ENCODE results near the gene SSR3.

SSR3 gene

DNA sequence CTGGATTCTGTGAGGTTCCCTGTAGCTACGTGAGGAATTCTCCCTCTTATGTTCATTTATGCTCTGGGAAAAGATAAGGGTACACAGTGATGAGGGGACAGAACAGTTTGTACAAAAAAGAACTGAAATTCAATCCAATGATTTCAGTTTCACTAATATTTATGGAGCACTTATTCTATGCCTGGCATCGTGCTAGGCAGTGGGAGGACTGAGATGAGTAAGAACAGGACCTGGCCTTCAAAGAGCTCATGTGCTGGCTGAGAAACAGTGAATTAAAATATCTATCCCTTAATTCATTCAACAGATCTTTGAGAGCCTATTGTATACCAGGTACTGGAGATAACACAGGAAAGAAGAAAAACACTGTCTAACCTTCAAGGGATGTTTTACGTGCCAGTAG, 22.2 kb downstream of the SSR3 start:
- H3K36me3 ChIP-seq (ENCODE audit: insufficient read depth, low read length): no peaks in the 10 kb centered on the region
- peak overlapping the region; percentile 67 for H3K27ac ChIP-seq (ENCODE audit: low read depth, low read length)
- H3K4me1 ChIP-seq (ENCODE audit: insufficient read depth, low read length): peaks cover 52% of the 10 kb centered on the region
- no peak overlapping the region for H3K4me3 ChIP-seq (ENCODE audit: low read depth in 1 of 2, low read length in 2 of 2)
- H3K27me3 ChIP-seq (ENCODE audit: control insufficient read depth in 1 of 2, insufficient read depth in 2 of 2, low read length in 2 of 2): no peaks in the 10 kb centered on the region
- H3K9me3 ChIP-seq (ENCODE audit: low read length): no peaks in the 10 kb centered on the region
- no peak overlapping the region for H3K9ac ChIP-seq (ENCODE audit: low read length)

DNA sequence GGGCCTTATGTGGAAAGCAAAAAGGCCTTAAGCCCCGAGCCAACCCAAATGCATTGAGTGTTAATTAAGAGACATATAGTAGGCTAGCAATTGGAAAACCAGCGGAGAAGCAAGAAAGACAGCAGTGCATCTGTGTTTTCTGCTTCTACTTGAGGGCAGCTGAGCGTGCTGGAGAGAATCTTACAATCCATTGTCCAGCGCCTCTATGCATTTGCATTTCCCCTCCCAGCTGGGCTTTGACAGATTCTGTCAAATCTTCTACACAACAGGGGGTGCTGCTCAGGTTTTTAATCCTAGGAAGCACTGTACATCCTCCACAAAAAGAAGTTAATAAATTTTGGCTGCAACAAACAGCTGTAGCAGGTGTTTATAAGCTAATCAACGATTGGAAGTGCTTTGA, 23.9 kb downstream of the SSR3 start:
- Histone ChIP-seq H3K4me1 (ENCODE audit: insufficient read depth, low read length) (peaks cover 41% of the 10 kb centered on the region), H3K27ac (ENCODE audit: low read depth, low read length) (no peak overlapping the region), H3K4me3 (ENCODE audit: low read depth in 1 of 2, low read length in 2 of 2) (no peak overlapping the region), H3K9ac (ENCODE audit: low read length) (no peak overlapping the region), H3K36me3 (ENCODE audit: insufficient read depth, low read length) (no peaks in the 10 kb centered on the region), H3K9me3 (ENCODE audit: low read length) (no peaks in the 10 kb centered on the region), H3K27me3 (ENCODE audit: control insufficient read depth in 1 of 2, insufficient read depth in 2 of 2, low read length in 2 of 2) (no peaks in the 10 kb centered on the region)

DNA sequence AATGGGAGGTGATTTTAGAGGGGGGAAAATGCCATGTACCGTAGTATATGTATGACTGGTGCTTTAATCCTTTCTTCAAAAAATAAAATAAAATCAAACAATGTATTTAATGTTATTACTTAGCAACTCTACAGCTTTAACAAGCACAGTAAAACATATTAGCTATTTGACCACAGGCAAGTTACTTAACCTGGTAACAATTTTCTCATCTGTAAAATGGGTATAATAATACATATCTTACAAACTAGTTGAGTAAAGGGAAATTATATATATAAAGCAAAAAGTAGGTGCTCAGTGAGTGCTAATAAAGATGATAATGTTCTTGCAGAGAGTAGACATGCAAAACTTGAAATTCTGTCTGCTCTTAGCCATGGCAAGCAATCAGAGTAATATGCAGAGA, 27.9 kb downstream of the SSR3 start:
- H3K4me1 ChIP-seq (ENCODE audit: insufficient read depth, low read length): peaks cover 2% of the 10 kb centered on the region
- H3K27me3 ChIP-seq (ENCODE audit: control insufficient read depth in 1 of 2, insufficient read depth in 2 of 2, low read length in 2 of 2): no peaks in the 10 kb centered on the region
- H3K27ac ChIP-seq (ENCODE audit: low read depth, low read length): no peak overlapping the region
- no peaks in the 10 kb centered on the region for H3K9me3 ChIP-seq (ENCODE audit: low read length)
- H3K4me3 ChIP-seq (ENCODE audit: low read depth in 1 of 2, low read length in 2 of 2): no peak overlapping the region
- no peak overlapping the region for H3K9ac ChIP-seq (ENCODE audit: low read length)
- H3K36me3 ChIP-seq (ENCODE audit: insufficient read depth, low read length): no peaks in the 10 kb centered on the region

DNA sequence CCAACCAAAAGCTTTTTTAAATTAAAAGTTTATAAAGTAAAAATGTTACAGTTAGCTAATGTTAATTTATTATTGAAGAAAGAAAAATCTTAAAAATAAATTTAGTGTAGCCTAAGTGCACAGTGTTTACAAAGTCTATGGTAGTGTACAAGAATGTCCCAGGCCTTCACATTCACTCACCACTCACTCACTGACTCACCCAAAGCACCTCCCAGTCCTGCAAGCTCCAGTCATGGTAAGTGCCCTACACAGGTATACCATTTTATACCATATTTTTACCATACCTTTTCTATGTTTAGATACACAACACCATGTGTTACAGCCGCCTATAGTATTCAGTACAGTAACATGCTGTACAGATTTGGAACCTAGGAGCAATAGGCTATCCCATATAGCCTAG, 29.1 kb downstream of the SSR3 start:
- Histone ChIP-seq H3K27me3 (ENCODE audit: control insufficient read depth in 1 of 2, insufficient read depth in 2 of 2, low read length in 2 of 2) (no peaks in the 10 kb centered on the region), H3K27ac (ENCODE audit: low read depth, low read length) (no peak overlapping the region), H3K9me3 (ENCODE audit: low read length) (no peaks in the 10 kb centered on the region), H3K4me1 (ENCODE audit: insufficient read depth, low read length) (no peaks in the 10 kb centered on the region), H3K9ac (ENCODE audit: low read length) (no peak overlapping the region), H3K4me3 (ENCODE audit: low read depth in 1 of 2, low read length in 2 of 2) (no peak overlapping the region), H3K36me3 (ENCODE audit: insufficient read depth, low read length) (no peaks in the 10 kb centered on the region)

DNA sequence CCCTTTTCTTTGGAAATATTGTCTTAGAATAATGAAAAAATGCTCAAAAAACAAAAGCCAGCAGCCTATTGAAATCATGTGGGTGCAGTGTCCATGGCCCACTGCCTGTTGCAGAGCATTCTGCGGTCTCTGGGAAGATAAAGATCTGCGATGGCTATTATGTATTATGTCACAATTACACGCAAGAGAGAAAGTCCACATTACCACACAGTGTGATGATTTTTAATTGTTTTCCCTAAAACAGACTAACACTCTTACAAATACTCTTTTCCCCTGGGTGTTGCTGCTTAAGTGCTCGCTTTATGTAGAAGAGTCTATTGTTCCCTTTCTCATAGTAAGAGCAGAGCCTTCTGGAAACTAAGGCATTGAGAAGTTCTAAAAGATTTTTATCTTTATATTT, 32.2 kb downstream of the SSR3 start:
- H3K9me3 ChIP-seq (ENCODE audit: low read length): no peaks in the 10 kb centered on the region
- peaks cover 6% of the 10 kb centered on the region for H3K4me1 ChIP-seq (ENCODE audit: insufficient read depth, low read length)
- H3K4me3 ChIP-seq (ENCODE audit: low read depth in 1 of 2, low read length in 2 of 2): no peak overlapping the region
- H3K27me3 ChIP-seq (ENCODE audit: control insufficient read depth in 1 of 2, insufficient read depth in 2 of 2, low read length in 2 of 2): no peaks in the 10 kb centered on the region
- no peak overlapping the region for H3K9ac ChIP-seq (ENCODE audit: low read length)
- H3K36me3 ChIP-seq (ENCODE audit: insufficient read depth, low read length): no peaks in the 10 kb centered on the region
- H3K27ac ChIP-seq (ENCODE audit: low read depth, low read length): no peak overlapping the region

DNA sequence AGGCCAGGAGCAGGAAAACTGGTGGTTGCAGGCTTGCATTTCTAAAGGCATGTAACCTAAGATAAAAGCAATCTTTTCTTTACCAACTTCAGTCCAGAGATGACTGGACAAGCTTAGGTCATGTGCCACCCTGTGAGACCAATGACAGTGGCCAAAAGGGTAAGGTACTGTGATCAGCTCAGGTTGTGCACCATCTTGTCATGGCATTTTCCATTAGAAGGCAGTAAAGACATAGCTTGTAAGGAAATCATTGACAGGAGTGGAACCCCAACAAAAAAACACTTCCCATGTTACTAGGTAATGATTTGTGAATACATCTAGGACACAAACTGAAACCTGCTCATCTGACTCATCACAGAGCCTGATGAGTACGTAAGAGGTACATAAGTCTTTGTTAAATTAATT, 35.2 kb downstream of the SSR3 start:
- Histone ChIP-seq H3K9ac (ENCODE audit: low read length) (no peak overlapping the region), H3K4me1 (ENCODE audit: insufficient read depth, low read length) (peaks cover 14% of the 10 kb centered on the region), H3K27me3 (ENCODE audit: control insufficient read depth in 1 of 2, insufficient read depth in 2 of 2, low read length in 2 of 2) (no peaks in the 10 kb centered on the region), H3K36me3 (ENCODE audit: insufficient read depth, low read length) (no peaks in the 10 kb centered on the region), H3K4me3 (ENCODE audit: low read depth in 1 of 2, low read length in 2 of 2) (no peak overlapping the region), H3K27ac (ENCODE audit: low read depth, low read length) (no peak overlapping the region), H3K9me3 (ENCODE audit: low read length) (no peaks in the 10 kb centered on the region)

DNA sequence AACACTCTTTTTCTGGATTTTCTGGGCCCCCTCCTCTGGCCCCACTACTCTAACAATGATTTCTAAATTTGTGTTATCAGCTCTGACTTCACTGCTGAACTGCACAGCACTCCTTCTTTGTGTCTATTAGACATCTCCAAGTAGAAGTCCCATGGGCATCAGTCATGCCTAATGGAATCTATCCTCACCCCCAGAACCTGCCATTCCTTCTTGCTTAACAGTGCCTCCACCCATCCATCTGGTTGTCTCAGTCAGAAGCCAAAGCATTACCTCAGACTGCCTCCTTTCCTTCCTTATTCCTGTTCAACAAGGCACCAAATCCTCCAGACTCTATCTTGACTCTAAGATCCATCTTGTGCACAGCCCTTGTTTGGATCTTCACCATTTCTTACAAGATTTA, 36.2 kb downstream of the SSR3 start:
- Histone ChIP-seq H3K27me3 (ENCODE audit: control insufficient read depth in 1 of 2, insufficient read depth in 2 of 2, low read length in 2 of 2) (no peaks in the 10 kb centered on the region), H3K36me3 (ENCODE audit: insufficient read depth, low read length) (no peaks in the 10 kb centered on the region), H3K9me3 (ENCODE audit: low read length) (no peaks in the 10 kb centered on the region), H3K4me1 (ENCODE audit: insufficient read depth, low read length) (peaks cover 14% of the 10 kb centered on the region), H3K27ac (ENCODE audit: low read depth, low read length) (no peak overlapping the region), H3K4me3 (ENCODE audit: low read depth in 1 of 2, low read length in 2 of 2) (no peak overlapping the region), H3K9ac (ENCODE audit: low read length) (no peak overlapping the region)

DNA sequence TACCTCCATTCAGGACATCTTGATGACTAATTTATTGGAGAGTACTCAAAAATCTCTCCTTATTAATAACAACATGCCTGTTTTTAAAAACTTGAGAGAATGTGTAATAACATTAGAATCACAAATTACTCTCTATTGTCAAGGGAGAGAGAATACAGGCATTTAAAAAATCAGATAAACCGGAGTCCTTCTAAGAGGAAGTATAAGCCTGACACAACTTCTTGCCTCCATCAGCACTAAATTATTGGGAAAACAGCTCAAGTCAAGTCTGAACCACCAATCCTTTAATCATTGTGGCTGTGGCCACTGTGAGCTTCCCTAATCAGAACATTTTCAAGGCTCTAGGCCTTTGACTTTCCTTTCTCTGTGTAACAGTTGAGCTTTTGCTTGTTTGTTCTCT, 38.0 kb downstream of the SSR3 start:
- Histone ChIP-seq H3K4me1 (ENCODE audit: insufficient read depth, low read length) (peaks cover 14% of the 10 kb centered on the region), H3K27me3 (ENCODE audit: control insufficient read depth in 1 of 2, insufficient read depth in 2 of 2, low read length in 2 of 2) (no peaks in the 10 kb centered on the region), H3K36me3 (ENCODE audit: insufficient read depth, low read length) (no peaks in the 10 kb centered on the region), H3K9ac (ENCODE audit: low read length) (no peak overlapping the region), H3K27ac (ENCODE audit: low read depth, low read length) (no peak overlapping the region), H3K4me3 (ENCODE audit: low read depth in 1 of 2, low read length in 2 of 2) (no peak overlapping the region), H3K9me3 (ENCODE audit: low read length) (no peaks in the 10 kb centered on the region)

DNA sequence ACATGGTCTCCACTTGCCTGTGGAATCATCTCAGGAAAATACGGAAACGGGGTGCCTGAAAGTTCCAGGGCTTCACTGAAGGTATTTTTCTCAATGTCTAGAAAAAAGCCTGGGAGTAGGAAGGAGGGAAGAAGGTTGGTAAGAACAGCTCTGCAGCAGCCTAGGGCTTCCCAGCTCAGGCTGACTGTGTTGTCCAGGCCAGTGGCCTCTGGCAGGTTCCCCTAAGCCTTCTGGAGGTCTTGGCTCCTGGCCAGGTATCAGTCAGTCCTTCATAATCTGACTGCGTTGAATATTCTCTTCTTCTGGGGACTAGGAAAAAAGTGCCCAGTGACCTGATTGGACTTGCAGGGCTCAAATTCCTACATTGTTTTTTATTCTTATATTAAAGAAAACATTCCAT, 38.6 kb downstream of the SSR3 start:
- H3K9ac ChIP-seq (ENCODE audit: low read length): no peak overlapping the region
- peaks cover 14% of the 10 kb centered on the region for H3K4me1 ChIP-seq (ENCODE audit: insufficient read depth, low read length)
- no peaks in the 10 kb centered on the region for H3K36me3 ChIP-seq (ENCODE audit: insufficient read depth, low read length)
- no peak overlapping the region for H3K4me3 ChIP-seq (ENCODE audit: low read depth in 1 of 2, low read length in 2 of 2)
- no peaks in the 10 kb centered on the region for H3K9me3 ChIP-seq (ENCODE audit: low read length)
- no peak overlapping the region for H3K27ac ChIP-seq (ENCODE audit: low read depth, low read length)
- H3K27me3 ChIP-seq (ENCODE audit: control insufficient read depth in 1 of 2, insufficient read depth in 2 of 2, low read length in 2 of 2): no peaks in the 10 kb centered on the region

DNA sequence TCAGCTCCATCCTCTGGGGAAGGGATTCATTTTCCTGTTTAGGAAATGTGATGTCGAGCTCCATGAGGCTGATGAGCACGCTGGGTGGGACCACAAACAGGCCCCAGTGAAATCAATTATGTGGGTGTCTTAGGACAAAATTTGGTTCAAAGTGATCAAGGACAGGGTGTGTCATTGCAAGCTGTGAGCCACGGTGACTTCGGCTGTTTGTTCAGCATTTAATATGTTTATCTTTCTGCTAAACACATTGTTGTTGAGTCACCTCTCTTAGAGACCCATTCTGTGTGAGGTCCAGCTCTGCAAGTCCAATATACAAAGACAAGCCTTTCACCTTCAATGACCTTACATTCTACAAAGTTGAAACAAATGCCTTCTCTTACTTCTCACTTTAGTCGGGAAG, 41.3 kb downstream of the SSR3 start:
- H3K4me3 ChIP-seq (ENCODE audit: low read depth in 1 of 2, low read length in 2 of 2): no peak overlapping the region
- peaks cover 18% of the 10 kb centered on the region for H3K4me1 ChIP-seq (ENCODE audit: insufficient read depth, low read length)
- no peaks in the 10 kb centered on the region for H3K27me3 ChIP-seq (ENCODE audit: control insufficient read depth in 1 of 2, insufficient read depth in 2 of 2, low read length in 2 of 2)
- H3K9me3 ChIP-seq (ENCODE audit: low read length): no peaks in the 10 kb centered on the region
- H3K9ac ChIP-seq (ENCODE audit: low read length): no peak overlapping the region
- H3K36me3 ChIP-seq (ENCODE audit: insufficient read depth, low read length): no peaks in the 10 kb centered on the region
- H3K27ac ChIP-seq (ENCODE audit: low read depth, low read length): no peak overlapping the region

DNA sequence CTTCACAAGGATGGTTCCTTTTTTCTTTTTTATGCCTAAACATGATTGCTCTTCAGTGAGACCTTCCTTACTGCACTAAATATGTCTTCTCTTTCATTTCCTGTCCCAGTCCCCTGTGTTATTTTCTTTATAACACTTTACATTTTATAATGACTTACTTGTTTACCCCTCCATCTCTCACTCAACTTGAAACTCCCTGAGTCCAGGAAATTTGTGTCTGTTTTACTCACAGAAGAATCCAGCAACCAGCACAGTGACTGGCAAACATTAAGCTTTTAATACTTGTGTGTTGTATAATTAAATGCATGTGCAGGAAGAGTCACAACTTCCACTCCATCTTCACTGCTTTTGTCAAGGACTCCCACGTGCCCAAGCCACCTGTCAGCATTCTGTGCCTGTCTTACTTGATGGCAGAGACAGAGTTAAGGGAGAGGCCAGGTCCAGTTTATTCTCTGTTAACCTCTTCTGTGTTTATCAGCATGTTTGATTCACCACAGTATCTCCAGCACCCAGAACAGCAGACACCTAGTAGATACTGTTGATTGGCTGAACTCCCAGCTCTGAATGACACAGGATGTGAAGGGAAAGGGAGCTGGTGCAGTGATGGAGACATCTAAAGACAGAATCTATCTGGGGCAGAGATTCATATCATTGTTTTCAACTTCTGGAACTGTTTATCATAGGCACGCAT, 42.8 kb downstream of the SSR3 start:
- no peak overlapping the region for H3K4me3 ChIP-seq (ENCODE audit: low read depth in 1 of 2, low read length in 2 of 2)
- H3K9ac ChIP-seq (ENCODE audit: low read length): no peak overlapping the region

More for the DNA sequence above, 42.8 kb downstream of the SSR3 start:
- Histone ChIP-seq H3K36me3 (ENCODE audit: insufficient read depth, low read length) (no peaks in the 10 kb centered on the region), H3K27ac (ENCODE audit: low read depth, low read length) (no peak overlapping the region), H3K27me3 (ENCODE audit: control insufficient read depth in 1 of 2, insufficient read depth in 2 of 2, low read length in 2 of 2) (no peaks in the 10 kb centered on the region), H3K9me3 (ENCODE audit: low read length) (no peaks in the 10 kb centered on the region), H3K4me1 (ENCODE audit: insufficient read depth, low read length) (peaks cover 10% of the 10 kb centered on the region)
